GM12891 (cell line): ENCODE data around the gene OTULINL.

Experiments
- DNase-seq: peaks from one replicate; pipeline ENCODE4 v3.0.0; 2011; ENCODE audit warnings: low spot score; ENCODE audit not compliant: insufficient read length
- FAIRE-seq: peaks from 2 replicates; lab custom pipeline; 2011; peaks lifted over from hg19 to GRCh38; lab: Jason Lieb, UNC
- PAX5 ChIP-seq: IDR thresholded peaks from 2 replicates; pipeline ENCODE4 v1.6.1; 2011; ENCODE audit warnings: low read length, moderate library complexity, mild to moderate bottlenecking; ENCODE audit not compliant: insufficient read depth, severe bottlenecking
- POLR2A ChIP-seq: IDR thresholded peaks from 2 replicates; pipeline ENCODE4 v1.6.1; 2011; ENCODE audit warnings: low read depth, low read length, control low read depth
- POLR2AphosphoS5 ChIP-seq: IDR thresholded peaks from 2 replicates; pipeline ENCODE4 v1.6.1; 2011; ENCODE audit warnings: low read depth, low read length, control low read depth
- POU2F2 ChIP-seq: IDR thresholded peaks from 2 replicates; pipeline ENCODE4 v1.6.1; 2011; ENCODE audit warnings: low read depth, mild to moderate bottlenecking, control low read depth, low read length, moderate library complexity
- SPI1 ChIP-seq: IDR thresholded peaks from 2 replicates; pipeline ENCODE4 v1.6.1; 2011; ENCODE audit warnings: low read depth, low read length, control low read depth
- TAF1 ChIP-seq: IDR thresholded peaks from 2 replicates; pipeline ENCODE4 v1.6.1; 2011; ENCODE audit warnings: low read depth, low read length, control low read depth

Gene OTULINL

GRCh38 chr5:14574891-14575508, 6.6 kb upstream of the OTULINL start:
- TF ChIP-seq SPI1 (peak; percentile 58), POLR2AphosphoS5 (no peak), POLR2A (no peak)
- DNase-seq (no peak), FAIRE-seq (no peak)

- DNase-seq: no peak
- no peak for TF ChIP-seq POLR2AphosphoS5
- TF ChIP-seq PAX5: no peak
- TF ChIP-seq POLR2A: no peak
- no peak for TF ChIP-seq TAF1
- no peak for TF ChIP-seq POU2F2
- no peak for TF ChIP-seq SPI1
- no peak for FAIRE-seq
These were observed 5.4 kb upstream of the OTULINL start for GRCh38 chr5:14576206-14576605.

GRCh38 chr5:14577079-14577725, 4.4 kb upstream of the OTULINL start:
- FAIRE-seq: no peak
- TF ChIP-seq PAX5: no peak
- TF ChIP-seq POLR2A: no peak
- no peak for TF ChIP-seq SPI1
- TF ChIP-seq TAF1: no peak
- TF ChIP-seq POU2F2: no peak
- no peak for TF ChIP-seq POLR2AphosphoS5
- no peak for DNase-seq

- DNase-seq (no peak), FAIRE-seq (no peak)
- TF ChIP-seq POU2F2: no peak
- TF ChIP-seq PAX5: no peak
- no peak for TF ChIP-seq SPI1
- TF ChIP-seq POLR2A: no peak
- TF ChIP-seq TAF1: no peak
- TF ChIP-seq POLR2AphosphoS5: no peak
These were observed 3.6 kb upstream of the OTULINL start for GRCh38 chr5:14577971-14578370.

- no peak for DNase-seq
- TF ChIP-seq SPI1 (no peak), POU2F2 (no peak), TAF1 (no peak), POLR2AphosphoS5 (no peak), PAX5 (no peak), POLR2A (no peak)
- no peak for FAIRE-seq
These were observed 2.3 kb upstream of the OTULINL start for GRCh38 chr5:14579246-14579645.

GRCh38 chr5:14579731-14580397, 1.7 kb upstream of the OTULINL start:
- TF ChIP-seq SPI1 (no peak), PAX5 (no peak), POU2F2 (no peak), POLR2AphosphoS5 (no peak), TAF1 (no peak), POLR2A (no peak)
- no peak for DNase-seq
- FAIRE-seq: no peak

- FAIRE-seq (no peak), DNase-seq (no peak)
- no peak for TF ChIP-seq POLR2AphosphoS5
- no peak for TF ChIP-seq POLR2A
- TF ChIP-seq TAF1: no peak
- TF ChIP-seq SPI1: no peak
- no peak for TF ChIP-seq POU2F2
- no peak for TF ChIP-seq PAX5
These were observed 1.1 kb upstream of the OTULINL start for GRCh38 chr5:14580398-14581034.

GRCh38 chr5:14581891-14582796, 552 bp downstream of the OTULINL start:
- DNase-seq: peak; percentile 37
- peak; percentile 75 for FAIRE-seq
- no peak for TF ChIP-seq PAX5
- TF ChIP-seq TAF1: no peak
- TF ChIP-seq POLR2A: no peak

GRCh38 chr5:14582797-14583137, 1.2 kb downstream of the OTULINL start:
- DNase-seq (no peak), FAIRE-seq (no peak)
- TF ChIP-seq POU2F2: no peak
- TF ChIP-seq PAX5: no peak
- TF ChIP-seq POLR2AphosphoS5: no peak
- no peak for TF ChIP-seq POLR2A
- no peak for TF ChIP-seq SPI1
- no peak for TF ChIP-seq TAF1

- no peak for FAIRE-seq
- no peak for TF ChIP-seq POLR2AphosphoS5
- no peak for TF ChIP-seq POLR2A
- no peak for TF ChIP-seq POU2F2
- no peak for TF ChIP-seq TAF1
- no peak for TF ChIP-seq SPI1
- TF ChIP-seq PAX5: no peak
- no peak for DNase-seq
These were observed 3.3 kb downstream of the OTULINL start for GRCh38 chr5:14584848-14585247.
